ENCODE measurements around the gene NHERF1.

Gene NHERF1

DNA sequence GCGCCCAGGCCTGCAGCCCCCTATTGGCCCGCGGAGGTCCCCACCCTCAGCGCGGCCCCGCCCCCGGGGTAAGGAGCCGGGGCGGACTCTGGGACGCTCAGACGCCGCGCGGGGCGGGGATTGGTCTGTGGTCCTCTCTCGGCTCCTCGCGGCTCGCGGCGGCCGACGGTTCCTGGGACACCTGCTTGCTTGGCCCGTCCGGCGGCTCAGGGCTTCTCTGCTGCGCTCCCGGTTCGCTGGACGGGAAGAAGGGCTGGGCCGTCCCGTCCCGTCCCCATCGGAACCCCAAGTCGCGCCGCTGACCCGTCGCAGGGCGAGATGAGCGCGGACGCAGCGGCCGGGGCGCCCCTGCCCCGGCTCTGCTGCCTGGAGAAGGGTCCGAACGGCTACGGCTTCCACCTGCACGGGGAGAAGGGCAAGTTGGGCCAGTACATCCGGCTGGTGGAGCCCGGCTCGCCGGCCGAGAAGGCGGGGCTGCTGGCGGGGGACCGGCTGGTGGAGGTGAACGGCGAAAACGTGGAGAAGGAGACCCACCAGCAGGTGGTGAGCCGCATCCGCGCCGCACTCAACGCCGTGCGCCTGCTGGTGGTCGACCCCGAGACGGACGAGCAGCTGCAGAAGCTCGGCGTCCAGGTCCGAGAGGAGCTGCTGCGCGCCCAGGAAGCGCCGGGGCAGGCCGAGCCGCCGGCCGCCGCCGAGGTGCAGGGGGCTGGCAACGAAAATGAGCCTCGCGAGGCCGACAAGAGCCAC, at the start of gene NHERF1:
NHERF1 (plus strand) TSS at position 100 of the 750 bp plus-strand sequence; CDS start at position 319, 219 bp downstream.
- peak; percentile 90 to 98 for DNase-seq

- DNase-seq: no peak
These were observed 49.2 kb upstream of the NHERF1 start for GRCh38 chr17:74699236-74699635.

DNA sequence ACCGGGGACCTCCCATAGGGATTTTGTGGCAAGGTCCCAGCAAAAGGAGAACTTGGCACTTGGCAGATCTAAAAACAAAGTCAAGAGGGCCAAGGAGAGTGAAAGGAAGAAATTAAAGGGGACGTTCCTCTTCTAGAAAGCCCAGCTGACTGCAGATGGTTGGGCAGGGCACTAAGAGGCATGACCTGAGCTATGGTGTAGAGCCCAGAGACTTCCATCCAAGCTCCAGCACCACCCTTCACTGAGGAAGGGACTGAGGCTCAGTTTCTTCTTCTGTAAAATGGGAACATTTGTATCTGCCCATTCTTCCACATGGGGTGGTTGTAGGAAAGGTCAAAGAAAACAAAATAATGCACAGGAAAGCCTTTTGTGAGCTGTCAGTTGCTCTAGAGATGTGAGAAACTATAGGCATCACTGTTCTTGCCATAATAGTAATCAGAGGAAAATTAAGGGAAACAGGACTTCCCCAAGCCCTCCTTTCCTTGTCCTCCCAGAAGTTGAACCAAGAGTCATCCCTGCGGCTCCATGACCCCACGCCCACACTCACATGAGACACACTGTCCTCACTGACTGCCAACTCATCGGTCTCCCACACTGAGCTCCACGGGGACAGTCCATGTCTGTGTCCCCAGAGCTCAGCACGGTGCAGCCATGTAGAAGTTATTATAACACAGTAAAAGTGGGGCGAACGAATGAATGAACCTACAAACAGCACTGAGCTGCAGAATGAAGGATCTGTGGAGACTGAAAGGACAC, 46.1 kb upstream of the NHERF1 start:
- no peak for DNase-seq

- no peak for DNase-seq
These were observed 45.1 kb upstream of the NHERF1 start for GRCh38 chr17:74703311-74703710.

DNA sequence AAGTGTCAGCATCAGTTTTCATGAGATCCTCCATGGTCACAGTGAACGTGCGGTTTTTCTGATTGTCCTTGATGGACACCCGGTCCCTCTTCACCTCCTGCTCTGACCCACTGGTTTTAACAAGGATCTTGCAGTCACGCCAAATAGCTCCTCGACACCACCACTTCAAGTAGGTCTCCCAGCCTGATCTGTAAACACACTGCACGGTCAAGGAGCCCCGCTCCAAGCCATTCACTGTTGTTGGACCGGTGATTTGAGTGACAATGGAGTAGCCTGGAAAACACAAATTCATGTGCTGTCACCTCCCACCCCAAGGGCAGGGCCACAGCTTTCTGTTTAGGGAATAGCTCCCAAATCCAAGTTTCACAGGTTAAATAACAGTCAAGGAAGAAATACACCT, 43.9 kb upstream of the NHERF1 start:
- no peak for DNase-seq

DNA sequence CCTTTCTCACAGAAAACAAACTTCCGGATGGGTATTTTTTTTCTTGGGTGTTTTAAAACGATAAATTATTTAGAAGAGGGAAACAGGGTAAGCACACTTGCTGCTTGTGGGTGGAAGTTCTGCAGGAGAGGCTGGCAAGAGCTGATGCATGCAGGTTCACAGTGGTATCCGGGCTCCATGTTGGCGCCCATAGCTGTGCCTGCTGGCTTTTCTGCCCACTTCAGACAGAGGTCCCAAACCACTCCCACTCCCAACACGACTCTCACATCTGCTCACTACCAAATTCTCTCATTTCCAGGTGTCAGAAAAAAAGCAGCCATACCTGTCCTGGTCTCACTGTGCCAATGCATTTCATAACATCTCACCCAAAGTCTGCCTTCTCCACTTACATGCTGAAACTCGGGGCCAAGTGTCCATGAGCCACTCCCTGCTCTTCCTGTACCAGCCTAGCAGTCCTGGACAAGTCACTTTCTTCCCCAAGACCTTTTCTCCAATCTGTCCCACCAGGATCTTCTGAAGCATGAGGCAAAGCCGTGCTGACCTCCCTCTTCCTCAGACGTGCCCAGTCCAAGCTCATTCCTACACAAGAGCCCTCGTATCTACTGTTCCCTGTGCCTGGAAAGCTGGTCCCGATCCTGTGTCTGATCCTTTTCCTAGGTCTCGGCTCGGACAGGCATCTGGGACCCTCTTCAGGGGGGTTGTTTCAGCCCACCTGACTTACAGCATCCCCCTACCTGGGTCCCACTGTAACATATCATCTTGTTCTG, 37.2 kb upstream of the NHERF1 start:
- no peak for DNase-seq

DNA sequence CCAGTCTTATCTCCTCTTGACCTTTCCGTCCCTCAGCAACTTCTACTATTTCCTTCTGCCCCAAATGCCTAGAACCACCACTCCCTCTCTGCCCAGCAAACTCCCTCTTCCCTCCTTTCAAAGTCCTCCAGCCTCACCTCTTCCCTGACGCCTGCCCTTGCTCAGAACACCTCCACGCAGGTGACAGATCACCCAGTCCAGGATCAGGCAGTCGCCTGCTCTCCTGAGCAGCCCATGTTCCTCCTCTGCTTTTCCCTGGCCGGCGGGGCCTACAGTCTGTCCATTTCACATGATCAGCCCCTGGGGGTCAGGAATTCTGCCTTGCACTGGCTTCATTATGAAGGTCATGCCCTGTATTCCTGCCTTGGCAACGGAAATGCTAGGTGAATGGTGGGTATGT, 36.1 kb upstream of the NHERF1 start:
- DNase-seq: no peak

DNA sequence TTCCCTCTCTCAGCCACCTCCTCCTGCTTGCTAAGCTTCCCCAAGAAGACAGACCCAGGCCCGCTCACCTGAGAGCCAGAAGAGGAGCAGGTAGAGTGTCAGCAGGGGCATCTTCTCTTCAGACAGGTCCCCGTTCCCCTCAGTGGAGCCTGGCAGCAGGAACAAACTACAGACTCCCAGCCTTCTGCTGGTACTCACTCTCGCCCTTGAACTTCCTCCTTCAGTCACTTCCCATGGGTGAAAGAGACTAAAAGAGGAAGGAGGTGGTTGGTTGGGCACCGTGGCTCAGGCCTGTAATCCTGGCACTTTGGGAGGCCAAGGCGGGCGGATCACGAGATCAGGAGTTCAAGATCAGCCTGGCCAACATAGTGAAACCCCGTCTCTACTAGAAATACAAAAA, 35.7 kb upstream of the NHERF1 start, which contains the start of gene CD300LF:
CD300LF (minus strand) TSS at position 168 of the 400 bp plus-strand sequence; CDS start at position 111, 57 bp downstream.
- DNase-seq: no peak

GRCh38 chr17:74713171-74713755, 35.2 kb upstream of the NHERF1 start:
- no peak for DNase-seq

GRCh38 chr17:74715144-74715543, 33.3 kb upstream of the NHERF1 start:
- DNase-seq: no peak

GRCh38 chr17:74720506-74720905, 27.9 kb upstream of the NHERF1 start:
- DNase-seq: no peak

DNA sequence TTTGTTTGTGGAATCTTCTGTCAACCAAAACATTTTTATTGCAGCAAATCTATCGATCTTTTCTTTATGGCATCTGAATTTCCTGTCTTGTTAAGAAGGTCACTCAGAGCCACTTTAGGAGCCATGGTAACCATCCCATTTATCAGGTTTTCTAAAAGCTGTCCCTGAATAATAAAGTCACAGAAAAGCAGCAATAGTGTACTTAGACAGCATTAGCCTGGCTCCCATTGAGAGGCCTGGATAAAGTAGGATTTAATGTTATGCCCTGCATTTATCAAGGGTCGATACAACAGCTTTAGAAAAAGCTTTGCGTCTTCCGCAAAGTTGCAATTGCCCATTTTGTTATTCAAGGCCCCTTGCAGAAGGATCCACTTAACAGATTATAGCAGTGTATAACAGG, 25.6 kb upstream of the NHERF1 start:
- DNase-seq: no peak

- no peak for DNase-seq
These were observed 24.5 kb upstream of the NHERF1 start for GRCh38 chr17:74723891-74724290.

DNA sequence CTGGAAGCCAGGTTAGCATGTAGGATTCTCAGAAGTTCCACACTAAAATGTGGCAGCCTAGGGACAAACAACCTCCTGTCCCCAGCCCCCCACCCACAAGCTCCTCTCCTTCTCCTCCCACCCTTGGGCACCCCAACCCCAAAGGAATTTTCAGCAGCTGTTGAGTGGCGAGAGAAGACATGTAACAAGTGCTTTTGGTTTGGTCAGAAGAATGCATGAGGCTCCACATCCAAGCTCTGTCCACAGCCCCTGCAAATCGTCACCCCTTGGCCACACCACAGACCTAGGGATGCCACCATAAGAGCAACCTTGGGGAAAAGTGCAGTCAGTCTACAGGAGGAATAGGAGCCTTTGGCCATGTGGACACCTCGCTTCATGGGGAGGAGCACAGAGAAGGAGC, 23.3 kb upstream of the NHERF1 start:
- no peak for DNase-seq

DNA sequence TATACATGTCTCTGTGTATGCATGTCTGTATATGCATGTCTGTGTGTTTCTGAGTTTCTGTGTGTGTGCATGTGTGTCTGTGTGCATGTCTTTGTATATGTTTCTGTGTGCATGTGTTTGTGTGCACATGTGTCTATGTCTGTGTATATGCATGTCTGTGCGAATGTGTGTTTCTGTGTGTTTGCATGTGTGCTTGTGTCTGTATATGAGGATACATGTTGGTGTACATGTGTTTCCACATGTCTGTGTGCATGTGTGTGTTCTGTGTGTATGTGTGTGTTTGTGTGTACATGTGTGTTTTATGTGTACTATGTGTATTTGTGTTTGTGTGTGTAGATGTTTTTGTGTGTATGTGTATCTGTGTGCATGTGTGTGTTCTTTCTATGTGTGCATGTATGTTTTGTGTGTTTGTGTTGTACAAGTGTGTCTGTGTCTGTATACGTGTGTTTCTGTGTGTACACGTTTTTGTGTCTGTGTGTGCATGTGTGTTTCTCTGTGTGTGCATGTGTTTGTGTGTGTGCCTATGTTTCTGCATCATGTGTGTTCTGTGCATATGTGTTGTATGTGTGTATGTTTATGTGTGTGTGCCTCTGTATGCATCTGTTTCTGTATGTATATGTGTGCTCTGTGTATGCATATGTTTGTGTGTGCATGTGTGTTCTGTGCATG, 20.3 kb upstream of the NHERF1 start:
- DNase-seq: no peak

DNA sequence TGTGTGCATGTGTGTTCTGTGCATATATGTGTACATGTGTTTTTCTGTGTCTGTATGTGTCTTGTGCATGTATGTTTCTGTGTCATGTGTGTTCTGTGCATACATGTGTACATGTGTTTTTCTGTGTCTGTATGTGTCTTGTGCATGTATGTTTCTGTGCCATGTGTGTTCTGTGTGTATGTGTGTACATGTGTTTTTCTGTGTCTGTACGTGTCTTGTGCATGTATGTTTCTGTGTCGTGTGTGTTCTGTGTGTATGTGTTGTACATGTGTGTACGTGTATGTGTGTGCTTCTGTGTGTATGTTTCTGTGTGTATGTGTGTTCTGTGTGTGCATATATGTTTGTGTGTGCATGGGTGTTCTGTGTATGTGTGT, 19.7 kb upstream of the NHERF1 start:
- DNase-seq: no peak

DNA sequence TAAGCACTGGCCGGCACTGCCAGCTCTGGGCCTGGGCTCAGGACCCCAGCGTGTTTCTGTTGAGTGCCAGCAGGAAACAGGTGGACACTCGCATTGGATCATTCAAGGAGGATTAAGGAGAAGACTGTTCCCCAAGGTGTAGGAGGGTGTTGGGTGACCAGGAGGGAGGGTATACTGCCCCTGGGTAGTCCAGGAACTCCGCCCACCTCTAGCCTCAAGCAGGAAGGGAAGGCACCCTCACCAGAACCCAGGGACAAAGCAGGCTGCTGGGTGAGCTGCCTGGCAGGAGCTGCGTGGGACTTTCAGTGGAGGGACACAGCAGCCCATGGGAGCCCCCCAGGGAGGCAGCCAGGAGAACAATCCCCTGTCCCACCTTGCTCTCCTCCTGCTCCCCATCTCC, 19.1 kb upstream of the NHERF1 start:
- DNase-seq: no peak

GRCh38 chr17:74729866-74730265, 18.6 kb upstream of the NHERF1 start:
- DNase-seq: no peak

GRCh38 chr17:74730491-74731346, 17.7 kb upstream of the NHERF1 start:
- DNase-seq: no peak

DNA sequence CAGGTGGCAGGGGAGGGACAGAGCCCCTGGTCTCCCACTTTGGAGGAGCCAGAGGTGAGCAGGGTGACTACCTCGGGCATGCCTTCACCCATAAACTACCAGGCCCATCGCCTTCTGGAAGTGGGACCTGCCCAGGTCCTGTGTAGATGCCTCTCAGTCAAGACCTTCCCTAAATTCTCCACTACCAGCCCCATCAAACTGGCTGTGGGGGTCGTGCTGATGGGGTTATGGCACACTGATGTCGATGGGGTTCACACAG, 17.2 kb upstream of the NHERF1 start:
- no peak for DNase-seq

DNA sequence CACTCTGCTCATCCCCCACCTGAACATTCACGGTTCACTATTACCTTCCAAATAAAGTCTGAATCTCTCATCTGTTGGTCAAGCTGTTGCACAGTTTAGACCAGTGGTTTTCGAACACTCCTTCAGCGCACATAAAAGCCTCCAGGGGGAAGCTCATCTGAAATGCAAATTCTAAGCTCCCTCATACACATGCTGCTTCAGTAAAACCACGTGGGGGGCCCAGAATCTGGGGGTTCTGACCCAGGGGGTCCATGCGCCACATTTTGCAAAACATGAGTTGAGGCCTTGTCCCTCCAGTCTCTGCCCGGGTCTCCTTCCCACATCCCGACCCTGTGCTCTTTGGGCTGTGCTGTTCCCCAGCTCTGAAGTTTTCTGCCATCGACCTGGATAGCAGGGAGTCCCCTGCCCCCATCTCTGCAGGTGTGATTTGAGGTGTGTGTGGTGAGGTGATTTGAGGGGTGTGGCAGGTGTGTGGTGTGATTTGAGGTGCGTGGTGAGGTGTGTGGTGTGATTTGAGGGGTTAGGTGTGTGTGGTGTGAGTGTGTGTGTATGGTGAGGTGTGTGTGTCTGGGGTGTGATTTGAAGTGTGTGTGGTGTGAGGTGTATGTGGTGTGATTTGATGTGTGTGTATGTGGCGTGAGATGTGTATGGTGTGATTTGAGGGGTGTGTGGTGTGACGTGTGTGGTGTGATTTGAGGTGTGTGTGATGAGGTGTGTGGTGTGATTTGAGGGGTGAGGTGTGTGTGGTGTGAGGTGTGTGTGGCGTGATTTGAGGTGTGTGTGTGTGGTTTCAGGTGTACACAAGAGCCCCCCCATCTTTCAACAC, 16.2 kb upstream of the NHERF1 start:
- DNase-seq: no peak

Measured in NCI-H446 (cell line).